HK-2 (cell line): ENCODE data around the gene NRXN3.

Source experiments
- DNase-seq: peaks from one replicate; pipeline ENCODE4 v3.0.0-alpha.2; 2018; ENCODE audit not compliant: unreplicated experiment

Gene NRXN3

DNA sequence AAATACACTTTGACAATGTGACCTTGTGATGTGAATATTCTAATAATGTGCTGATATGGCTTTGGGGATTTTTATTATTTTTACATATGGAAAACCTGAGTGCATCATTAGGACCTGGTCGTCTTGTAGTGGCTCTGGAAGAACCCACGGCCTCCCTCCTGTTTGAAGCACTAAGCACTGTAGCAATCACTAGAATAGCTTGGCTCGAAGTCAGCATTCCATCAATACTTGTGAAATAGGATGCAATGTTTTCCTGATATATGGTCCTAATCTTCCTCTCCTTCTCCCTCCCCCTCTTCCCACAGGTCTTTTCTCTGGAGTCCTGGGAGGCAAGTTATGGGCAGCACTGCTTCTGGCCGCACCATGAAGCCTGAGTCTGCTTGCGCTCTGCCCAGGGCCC is 71.9 kb downstream of the NRXN3 start:
- DNase-seq, result no peak

DNA sequence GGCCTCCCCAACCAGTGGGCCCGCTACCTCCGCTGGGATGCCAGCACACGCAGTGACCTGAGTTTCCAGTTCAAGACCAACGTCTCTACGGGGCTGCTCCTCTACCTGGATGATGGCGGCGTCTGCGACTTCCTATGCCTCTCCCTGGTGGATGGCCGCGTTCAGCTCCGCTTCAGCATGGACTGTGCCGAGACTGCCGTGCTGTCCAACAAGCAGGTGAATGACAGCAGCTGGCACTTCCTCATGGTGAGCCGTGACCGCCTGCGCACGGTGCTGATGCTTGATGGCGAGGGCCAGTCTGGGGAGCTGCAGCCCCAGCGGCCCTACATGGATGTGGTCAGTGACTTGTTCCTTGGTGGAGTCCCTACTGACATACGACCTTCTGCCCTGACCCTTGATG is 73.0 kb downstream of the NRXN3 start:
- no peak for DNase-seq

DNA sequence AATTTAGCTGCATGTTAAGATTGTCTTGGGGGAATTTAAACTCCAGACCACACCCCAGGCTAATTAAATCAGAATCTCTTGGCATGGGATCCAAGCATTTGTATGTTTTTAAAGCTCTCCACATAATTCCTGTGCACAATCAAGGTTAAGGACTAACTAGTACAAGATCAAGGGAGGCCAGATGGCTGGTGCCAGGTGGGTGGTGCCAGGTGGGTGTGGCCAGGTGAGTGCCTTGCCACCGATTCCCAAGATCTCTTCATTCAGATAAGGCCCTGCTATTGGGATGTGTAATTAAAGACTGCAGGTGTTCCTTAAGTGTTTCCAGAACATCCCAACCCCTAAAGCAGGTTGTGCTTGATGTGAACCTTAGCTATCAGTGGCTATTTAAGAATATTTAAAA is 75.1 kb downstream of the NRXN3 start:
- no peak for DNase-seq

DNA sequence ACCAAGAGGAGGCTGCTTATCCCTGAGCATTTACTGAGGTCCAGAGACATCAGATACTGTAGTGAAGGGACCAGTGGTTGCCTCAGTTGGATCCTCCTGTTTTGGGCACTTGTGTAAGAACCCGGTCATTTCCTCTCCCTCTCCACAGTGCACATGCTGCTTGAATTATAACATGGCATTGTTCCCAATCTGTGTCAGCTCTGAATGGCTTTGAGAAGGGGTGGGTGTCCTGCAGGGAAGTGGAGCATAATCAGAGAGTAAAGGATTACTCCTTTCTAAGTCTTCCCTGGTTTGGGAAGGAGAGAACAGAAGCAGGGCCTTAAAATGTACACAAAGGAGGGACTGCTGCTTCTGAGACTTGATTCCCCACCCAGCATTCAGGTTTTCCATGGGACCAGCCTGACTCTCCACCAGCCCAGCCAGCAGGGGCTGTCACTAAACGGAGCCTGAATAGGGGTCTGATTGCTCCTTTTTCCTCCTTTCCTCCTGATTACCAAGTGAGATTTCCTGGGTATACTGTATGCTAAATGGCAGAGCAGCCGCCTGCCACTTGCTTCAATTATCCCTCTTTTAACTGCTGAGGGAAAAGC is 78.4 kb downstream of the NRXN3 start:
- DNase-seq, result no peak

DNA sequence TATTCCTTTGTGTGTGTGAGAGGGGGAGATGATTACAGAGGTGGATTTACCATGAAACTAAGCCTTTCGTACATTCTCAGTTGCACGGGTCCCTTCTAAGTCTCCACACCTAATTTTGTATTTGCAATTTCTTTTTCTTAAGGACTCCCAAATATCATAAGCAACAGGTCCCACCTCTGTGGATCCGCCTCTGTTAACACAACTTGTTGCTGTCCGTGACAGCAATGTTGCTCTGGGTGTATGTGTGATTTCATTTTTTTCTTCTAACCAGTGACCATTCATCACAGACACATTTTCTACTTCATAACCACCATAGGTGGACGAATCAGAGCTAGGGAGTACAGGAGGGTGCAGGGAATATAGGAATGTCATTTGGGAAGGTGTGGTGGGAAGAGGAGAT is 81.1 kb downstream of the NRXN3 start:
- no peak for DNase-seq

DNA sequence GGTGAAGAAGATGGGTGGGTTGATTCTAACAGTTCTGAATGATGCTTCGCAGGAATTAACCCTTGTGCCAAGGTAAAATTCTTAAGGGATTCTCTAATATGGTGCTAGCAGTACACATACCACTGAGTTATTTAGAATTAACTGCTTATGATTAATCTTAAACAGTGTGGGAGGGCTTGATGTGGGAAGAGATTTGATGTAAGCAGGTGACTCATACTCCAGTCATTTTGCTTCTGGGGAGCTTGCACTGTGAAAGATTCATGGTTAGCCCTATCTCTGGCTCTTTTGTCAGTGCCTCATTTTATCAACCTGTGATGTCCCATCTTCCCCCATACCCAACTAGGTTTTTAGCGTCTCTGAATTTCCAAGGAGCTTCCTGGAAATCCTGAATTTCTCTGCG is 83.8 kb downstream of the NRXN3 start:
- peak; percentile 32 for DNase-seq

DNA sequence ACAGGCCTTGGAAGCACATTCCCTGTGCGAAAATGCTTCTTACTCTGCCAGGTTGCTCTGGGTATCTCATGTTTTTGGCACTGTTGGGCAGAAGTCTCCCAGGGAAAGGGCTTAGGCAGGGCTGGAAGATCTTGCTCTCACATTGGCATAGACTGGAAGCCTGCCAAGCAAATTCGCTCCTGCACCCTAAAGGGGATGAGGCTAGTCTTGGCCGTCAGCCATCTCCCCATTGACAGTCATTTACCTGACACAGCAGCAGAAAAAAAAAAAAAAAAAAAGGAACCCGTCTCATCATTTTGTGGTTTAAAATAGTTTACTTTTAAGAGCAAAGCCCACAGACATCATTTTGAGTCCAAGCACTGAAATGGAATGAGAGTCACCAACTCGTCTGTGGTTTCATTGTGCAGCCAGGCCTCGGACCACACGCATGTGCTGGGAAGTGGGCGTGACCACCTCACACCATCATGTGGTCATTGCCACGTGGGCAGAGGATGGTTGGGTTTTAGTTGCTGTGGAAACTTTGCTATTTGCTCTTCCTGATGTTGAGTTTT is 84.8 kb downstream of the NRXN3 start:
- DNase-seq, result peak; percentile 89

DNA sequence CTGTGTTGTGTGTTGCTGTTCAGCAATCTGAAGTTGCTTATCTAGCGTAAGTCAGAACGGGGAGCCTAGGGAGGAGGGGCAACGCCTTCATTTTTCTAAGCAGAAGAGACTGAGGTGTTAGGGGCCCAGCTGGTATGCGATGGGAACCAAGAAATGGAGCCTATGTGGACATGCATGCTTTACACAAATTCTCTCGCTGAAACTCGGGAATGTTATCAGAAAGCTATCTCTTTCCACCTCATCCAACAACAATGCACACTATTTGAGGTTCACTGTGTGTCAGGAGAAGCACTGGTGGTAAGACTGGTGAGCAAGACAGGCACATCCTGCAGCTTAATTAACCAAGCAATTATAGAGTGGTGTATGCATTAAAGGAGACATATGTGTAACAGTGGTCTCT is 89.7 kb downstream of the NRXN3 start:
- no peak for DNase-seq

DNA sequence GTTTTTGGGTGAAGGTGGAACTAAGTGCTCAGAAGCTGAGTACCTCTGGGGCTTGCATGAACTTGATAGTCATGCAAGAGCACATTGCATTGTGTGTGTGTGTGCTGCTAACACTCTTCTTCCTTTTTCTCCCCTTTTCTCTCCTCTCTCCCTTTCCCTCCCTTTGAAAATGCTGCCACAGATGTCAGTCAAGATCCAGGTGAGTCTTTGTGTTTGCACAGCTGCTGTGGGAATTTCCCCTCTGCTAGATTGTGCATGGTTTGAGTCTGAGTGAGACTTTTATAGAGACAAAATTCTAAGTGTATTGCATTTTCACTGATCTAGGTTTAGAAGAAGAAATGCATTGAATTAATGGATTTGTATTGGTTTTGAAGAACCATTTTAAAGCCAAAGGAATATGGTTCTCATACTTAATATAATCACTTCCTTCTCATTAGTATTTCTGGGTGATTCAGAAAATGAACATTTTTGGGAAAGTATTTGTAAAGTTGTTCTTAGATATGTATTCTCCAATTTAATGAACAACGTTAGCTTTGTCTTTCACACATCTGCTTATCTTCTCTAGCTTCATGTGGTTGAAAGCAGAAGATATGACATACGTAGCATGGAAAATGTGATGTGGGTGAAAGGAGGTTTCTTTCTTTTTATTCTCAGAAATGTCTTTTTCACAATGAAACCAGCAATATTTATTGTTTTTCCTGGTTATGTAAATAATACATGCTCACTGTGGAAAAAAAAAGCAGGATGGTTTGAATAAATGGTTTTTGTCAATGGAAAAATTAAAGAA is 108.5 kb downstream of the NRXN3 start:
- DNase-seq, result no peak

DNA sequence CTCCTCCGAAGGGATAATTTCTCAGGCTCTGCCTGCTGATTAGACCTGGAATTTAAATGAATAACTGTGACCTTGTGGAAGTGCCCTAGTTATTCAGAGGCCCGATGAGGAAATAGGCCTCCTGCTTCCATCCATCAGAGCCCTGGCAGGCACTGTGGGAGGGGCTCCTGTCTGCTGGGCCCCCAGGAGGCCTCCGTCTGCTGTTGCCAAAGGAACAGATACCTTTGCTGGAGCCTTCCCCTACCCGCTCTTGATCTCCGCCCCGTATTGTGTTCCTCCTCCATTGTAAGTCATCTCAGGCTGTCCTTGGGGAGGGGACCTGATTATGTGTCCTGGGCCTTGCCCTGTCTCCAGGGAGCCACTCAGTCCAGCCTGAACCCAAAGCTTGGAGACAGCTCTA is 112.3 kb downstream of the NRXN3 start:
- DNase-seq, result no peak

DNA sequence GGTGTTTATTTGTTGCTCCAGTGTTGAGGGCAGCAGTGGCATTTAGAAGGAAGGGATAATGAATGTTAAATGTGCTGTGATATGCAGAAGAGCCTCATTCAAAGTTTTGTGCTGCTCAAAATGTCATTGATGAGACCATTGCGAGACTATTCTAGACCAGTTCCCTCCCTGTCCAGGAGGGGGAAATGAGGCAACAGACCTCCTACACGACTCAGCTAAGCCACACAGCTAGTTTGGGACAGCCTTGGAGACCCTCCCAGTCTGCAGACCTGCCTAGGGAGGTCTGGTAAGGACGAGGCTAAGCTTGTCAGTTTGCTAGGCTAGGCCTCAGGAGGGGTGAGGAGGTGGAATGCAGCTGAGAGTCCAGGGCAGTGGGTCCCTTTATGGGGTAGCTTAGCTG is 116.0 kb downstream of the NRXN3 start:
- no peak for DNase-seq

DNA sequence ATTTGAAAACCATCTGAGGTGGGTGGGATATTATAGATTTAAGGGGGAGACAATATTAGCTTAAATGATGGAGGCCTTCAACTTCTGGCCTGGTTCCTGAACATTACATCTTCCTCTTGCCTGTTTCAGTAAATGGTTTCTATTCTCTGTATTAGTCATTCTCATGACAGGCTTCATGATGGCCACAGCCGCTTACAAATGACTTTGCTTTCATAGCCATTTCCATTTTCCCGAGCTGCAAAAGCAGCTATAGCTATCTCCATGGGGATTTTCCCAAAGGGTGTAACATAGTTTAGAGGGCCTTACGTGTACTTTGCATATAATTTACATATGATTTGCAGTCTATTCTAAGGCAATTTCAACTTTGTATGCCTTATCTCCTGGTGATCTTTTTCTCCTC is 121.8 kb downstream of the NRXN3 start:
- no peak for DNase-seq

DNA sequence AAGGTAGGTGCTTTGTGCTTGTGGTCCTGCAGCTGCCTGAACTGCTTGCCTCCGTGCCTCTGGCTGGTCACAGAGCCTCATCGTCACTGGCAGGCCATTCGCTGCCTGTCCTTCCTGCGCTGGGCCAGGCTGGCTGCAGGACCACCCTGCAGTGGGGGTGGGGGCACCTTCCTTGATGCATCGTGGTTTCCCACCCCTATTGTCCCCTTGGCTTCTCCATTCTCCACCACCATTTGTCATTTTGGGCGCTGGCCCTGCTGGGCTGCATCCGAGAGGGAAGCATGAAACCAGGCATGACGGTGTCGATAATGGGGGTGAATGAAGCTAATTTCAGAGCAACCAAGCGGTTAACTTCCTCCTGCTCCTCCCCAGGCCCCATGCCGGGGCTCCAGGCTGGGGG is 127.7 kb downstream of the NRXN3 start:
- no peak for DNase-seq

DNA sequence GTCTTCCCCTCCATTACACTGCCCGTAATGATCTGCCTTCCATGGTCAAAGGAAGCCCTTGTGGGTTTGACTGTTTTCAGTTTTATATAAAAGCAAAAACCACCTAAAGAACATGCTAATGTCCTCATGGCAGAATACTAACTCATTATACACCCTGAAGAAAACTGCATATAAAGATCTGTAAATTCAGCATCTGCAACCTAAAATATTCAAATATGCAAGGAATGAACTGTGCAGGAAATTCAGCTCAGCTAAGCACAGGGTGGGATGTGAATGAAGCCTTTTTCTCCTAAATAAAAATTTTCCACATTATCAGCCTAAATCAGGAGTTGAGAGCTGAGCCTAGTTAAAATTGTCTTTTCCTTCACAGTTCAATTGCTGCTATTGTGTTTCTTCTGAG is 128.1 kb downstream of the NRXN3 start:
- DNase-seq, result no peak

DNA sequence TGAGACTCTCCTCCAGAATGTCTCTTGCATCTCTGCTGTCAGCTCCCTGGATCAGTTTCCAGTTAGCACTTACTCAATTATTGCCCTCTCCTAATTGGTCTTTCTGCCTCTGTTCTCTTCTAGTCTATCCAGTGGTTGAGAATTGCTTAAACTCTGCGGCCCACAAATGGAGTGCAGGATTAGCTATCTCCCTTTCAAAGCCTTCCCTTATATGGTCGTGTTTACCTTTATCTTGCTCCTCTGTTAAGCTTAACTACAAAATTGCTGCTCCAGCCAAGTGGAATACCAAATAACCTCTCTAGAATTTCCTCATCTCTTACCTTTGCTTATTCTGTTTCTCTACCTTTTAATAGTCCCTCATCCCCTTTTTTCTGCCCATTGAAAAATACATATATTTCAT is 132.7 kb downstream of the NRXN3 start:
- no peak for DNase-seq

DNA sequence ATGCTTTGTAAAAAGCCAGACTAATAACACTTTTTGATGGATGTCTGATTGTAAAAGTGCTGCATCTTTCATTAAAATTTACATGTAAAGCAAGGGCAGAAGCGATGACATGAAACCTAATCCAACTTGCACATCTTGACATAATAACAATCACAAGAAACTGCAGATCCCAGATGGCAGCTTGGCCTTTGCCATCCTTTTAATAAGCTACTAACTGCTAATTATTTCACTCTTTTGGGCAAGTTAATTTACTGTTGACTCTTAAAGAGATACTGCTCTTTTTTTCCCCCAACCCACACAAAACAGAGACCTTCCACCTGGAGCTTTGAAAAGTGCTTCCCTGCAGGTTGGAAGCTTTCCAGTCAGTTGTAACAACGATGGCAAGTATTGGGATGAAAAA is 137.5 kb downstream of the NRXN3 start:
- no peak for DNase-seq

DNA sequence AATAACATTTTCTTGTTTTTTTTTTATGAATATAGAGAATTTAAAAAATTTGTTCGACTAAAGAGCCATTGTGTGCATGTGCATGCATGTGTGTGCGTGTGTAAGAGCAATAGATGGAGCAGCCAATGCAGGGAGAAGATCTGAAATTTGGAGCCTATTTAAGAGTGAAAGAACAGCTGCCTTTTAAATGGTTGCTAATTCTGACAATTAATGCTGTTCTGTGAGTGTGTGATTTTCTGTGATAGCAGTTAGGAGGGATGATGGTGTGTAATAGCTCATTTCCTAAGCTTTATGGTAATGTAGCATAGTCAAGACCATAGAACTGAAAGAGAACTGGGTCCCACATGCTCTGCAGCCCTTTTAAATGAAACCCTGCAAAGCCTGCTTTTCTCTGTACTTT is 137.9 kb downstream of the NRXN3 start:
- DNase-seq, result no peak

DNA sequence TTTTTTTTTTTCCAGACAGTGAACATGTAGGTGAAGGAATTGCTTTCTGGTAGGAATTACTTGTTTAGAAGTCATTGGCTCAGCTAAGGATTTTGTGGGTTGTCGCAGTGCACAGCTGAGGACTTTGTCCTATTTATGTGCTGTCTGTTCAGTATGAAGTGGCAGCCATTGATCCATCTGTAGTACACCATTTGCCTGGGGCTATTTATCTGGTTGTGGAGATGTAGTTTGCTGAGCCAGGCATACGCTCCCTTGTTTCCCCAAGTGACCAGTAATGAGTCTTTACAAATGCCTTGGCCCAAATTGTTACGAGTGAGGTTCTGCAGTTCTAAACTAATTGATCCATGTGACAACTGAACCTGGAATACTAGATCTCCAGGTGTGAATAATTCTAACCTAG is 140.1 kb downstream of the NRXN3 start:
- DNase-seq, result no peak

DNA sequence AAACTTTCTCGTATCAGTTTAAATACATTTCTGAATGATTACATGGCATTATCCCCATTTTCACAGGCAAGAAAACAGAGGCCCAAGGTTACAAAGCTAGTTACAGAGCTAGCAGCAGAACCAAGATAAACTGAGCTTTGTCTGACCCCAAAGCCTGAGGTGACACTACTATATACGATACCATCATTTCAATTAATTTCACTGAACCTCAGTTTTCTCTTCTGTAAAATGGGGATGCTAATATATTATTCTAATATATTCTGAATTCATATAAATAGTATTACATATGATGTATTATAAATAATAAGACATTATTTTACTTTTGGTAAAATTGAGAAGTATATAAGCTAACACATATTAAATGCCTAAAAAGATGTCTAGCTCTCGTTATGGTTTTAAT is 143.3 kb downstream of the NRXN3 start:
- no peak for DNase-seq

DNA sequence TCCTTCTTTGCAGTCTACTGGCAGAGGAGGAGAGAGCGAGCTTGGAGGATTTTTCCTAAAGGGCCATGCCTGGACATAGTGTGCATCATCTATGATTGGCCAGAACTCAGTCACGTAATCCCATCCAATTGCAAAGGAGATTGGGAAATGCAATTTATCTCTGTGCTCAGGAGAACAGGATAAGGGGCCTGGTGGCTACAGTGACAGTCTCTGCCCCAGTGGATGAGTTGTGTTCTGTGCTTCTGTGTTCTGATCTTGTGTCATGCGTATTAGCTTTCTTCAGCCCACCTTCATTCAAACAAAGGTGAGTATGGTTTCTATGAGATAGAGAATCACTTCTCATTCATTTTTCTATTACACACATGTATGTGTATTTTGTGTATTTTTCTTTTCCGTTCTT is 144.3 kb downstream of the NRXN3 start:
- no peak for DNase-seq

DNA sequence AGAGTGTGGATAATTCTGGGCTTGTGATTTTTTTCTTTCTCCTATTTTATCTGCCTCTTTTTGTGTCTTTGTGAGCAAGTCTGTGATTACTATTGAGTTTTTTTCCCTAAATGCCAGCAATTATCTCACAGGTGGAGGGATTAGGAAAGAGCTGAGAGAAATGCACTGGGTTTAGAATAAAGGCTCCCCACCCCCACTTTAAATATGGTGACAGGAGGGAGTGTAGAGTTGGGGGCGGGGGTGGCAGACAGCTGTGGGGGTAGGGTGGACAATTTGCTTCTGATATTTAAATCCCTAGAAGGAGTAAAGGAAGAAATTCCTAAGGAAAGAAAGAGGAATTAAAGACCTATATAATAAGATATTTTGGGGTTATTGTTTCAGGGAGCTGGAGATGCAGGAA is 145.9 kb downstream of the NRXN3 start:
- DNase-seq, result no peak

DNA sequence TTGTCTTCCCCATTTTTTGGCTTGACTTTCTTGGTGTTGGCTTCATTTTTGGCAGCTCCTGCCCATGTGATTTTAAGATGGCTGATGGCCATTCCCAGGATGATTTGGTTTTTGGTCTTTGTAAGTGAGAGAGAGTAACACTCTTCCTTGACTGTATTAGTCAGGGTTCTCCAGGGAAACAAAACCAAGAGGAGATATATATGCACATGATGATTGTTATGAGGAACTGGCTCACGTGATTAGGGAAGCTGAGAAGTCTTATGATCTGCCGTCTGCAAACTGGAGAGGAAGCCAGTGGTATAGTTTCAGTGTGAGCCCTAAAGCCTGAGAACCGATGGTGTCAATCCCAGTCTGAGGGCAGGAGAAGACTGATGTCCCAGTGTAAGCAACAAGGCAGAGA is 146.6 kb downstream of the NRXN3 start:
- no peak for DNase-seq

DNA sequence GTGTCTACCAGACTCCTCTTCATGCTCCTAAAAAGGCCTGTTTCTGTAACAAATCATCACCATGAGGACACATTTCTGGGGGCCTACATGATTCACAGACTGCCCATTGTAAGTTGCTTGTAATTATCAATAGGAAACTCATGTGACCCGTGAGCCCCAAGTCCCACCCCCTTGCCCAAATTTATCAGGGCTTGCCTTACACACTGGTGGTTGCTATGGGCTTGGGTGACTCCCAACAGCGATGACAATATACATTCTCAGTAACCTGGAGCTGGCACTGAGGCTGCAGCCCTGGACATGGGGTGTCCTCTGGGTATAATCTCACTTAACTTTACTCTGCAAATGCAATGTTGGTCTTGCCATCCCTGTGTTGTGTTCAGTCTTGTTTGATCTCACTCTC is 149.2 kb downstream of the NRXN3 start:
- DNase-seq, result no peak
